NCI-H2227 (cell line): ENCODE measurements around the gene LAMTOR1.

ENCODE experiments used
- DNase-seq: peaks from one replicate; lab custom pipeline; 2025; ENCODE audit not compliant: unreplicated experiment; lab: John Stamatoyannopoulos, UW

LAMTOR1 gene

DNA sequence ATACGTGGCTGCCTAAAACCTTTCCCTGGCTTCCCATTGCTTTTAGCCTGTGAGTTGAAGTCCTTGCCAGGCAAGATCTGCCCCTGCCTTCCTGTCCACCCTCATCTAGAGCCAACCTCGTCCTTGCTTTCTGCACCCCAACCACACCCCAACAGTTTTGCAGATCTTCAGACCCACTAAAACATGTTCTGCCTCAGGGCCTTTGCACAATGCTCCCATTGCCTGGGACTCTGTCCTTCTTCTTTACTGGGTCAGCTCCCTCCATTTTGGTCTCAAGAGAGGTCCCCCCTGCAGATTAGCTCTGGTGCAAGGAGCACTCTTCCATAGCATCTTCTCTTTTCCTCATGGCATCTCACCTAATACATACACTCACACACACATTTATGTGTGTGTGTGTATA, 17.8 kb upstream of the LAMTOR1 start:
- DNase-seq: no peak

DNA sequence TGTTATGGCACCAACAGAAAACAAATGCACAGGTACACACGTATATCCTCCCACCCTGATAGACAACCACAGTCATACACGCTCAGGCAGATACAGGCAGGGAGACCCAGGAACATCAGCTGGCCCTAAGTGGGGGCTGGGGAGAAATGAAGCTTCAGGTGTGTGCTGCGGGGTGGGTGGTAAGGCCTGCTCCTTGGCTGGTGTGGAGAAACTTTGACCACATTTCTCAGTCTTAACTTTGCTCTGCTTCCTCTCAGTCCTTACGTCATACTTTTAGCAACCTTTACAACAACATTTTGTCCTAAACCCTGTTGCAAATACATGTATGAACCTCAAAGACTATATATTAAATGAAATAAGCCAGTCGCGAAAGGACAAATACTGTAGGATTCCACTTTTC, 16.1 kb upstream of the LAMTOR1 start:
- no peak for DNase-seq

DNA sequence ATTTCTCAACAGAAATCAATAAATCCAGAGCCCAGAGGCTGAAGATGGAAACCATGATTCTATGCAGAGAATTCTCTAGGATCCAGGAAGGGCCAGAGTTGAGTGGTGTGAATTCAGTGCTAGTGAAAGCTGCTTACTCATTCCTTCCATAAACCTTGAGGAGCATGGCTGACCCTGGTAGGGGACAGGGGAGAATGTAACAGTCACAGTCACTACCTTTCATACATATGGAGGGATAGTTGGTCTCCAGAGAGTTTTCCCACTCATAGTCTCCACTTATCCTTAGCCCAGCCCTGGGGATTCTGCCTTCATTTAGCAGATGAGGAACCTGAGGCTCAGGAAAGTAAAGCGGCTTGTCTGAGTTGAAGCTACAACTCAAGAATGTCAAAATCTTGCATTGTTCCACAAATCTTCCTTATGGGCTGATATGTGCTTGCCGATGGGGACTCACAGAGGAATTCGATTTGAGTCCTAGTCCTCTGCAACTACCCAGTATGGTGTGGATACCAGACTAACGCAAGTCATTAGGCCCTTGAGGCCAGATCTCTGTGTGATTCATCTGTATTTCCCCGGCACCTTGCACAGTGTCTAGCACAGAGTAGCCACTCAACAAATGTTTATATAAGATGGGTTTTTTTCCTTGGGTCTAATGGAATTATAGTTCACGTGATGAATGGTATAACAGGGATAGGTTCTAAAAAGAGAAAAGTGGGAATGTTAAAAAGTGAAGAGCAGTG, 13.1 kb upstream of the LAMTOR1 start:
- DNase-seq: no peak

DNA sequence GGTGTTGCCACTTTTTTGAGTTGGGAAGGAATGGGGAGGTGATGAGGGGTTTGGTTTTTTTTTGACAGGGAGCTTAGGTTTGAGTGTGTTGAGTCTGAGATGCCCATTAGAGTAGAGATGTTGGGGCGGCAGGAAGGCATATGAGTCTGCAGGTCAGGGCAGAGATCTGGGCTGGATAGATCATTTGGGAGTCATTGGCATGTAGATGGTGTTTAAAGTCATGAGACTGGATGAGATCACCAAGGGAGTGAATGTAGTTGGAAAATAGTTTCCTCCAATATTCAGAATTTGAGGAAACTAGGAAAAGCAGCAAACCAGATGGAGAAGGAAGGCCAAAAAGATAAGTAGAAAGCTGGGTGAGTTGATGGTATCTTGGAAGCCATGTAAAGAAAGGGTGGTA, 11.5 kb upstream of the LAMTOR1 start:
- no peak for DNase-seq

DNA sequence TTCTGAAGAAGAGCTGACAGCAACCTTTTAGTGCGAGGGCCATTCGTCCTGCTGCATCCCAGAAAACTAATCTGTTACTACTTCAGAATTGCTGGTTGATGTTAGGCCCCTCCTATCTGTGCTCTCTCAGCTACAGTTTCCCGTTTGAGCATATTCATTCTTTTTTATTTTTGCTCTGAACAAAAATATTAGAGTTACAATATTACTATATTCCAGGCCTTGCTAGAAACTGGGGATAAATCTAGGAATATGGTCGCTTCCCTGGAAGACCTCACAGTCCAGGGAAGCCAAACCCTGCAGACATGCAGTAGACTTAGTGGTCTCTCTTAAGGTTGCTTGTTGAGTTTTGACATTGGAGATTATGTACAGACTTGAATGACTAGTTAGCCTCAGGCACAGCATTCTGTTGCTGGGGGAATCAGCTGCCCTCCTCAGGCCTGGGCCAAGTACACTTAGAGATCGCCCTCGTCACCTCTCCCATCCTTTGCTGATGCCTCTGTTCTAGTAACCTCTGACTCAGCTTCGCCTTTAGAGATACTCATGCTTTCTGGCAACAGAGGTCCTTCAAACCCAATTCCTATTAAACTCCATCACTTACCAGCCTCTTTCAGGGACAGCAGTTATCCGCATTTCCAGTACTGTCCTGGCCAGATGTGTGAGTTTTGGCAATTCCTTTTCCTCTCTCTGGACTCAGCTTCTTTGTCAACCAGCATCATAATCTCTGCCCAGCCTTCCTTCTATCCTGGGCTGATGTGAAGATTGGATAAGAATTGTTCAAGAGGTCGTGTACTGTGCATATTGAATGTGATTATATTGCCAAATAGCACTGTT, 10.1 kb upstream of the LAMTOR1 start:
- no peak for DNase-seq

DNA sequence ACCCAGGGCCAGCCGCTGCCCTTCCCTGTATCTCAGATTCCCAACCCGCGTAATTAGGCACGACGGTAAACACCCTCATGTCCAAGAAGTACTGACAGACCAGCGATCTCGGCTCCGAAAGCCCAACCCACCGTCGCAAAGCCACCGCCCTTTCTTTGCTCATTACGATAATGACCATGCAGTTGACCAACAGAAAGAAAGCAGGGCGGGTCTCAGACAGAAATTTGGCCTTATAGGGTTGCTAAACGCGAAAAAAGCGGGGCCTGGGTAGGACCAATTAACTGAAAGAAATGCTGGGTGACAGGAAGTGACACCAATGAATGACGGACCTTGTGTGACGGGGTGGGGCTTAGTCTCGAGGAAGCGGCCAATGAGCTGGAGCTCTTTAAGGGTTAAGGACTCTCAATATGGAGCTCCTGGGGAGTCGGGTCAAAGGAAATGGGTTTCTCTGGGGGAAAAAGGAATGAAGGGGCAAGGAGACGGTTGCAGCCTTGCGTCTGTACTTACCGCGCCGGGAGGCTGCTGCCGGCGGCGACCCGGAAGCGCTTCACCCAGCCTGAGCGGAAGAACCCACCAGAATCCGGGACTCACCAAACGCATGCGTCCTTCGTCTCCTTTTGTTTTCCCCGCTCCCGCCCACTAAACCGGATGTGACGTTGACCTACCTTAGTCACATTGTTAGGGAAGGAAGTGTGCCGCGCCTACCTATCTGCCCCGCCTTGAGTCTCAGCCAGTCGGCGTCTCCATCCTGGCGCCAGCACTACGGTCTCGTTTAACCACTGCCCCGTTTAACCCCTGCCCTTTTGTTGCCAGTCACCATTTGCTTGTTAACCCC, 9.3 kb upstream of the LAMTOR1 start, which contains the start of gene ANAPC15:
ANAPC15 (minus strand) TSS at position 553 of the 835 bp plus-strand sequence. CDS start 1,419 bp downstream, outside the sequence.
- DNase-seq: peak; percentile 99

DNA sequence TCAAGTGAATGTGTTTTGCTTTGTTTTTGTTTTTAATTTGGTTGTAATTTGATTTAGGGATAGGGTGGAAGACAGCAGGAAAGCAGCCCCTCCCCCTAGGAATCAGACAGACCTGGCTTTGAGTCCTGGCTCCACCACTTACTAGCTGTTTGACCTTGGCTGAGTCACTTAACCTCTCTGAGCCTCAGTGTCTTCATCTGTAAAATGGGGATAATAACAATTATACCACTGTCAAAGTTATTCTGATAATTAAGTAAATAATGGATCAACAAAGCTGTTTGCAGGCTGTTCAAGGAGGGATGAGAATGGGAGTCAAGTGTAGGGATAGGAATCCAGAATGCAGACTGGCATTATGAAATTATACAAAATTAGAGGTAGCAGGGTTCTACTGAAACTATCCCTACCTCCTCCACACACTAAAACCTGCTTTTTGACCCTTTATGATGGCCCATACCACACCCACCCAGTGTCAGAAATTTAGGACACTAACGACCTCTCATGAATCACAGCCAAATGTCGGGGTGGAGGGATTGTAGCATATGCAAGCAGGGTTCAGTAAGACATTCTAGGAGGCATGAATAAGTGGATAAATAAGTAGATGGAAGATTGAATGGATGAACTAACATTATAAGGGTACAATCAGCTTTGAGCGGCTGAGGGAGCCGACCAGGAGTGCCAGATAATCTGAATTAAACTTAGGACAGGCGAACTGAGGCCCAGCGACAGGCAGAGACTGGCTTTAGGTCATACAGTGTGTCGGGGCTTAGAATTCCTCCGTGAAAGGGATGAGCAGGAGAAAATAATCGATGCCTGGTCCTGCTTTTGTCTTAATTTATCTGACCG, 8.4 kb upstream of the LAMTOR1 start:
- DNase-seq: peak; percentile 44

DNA sequence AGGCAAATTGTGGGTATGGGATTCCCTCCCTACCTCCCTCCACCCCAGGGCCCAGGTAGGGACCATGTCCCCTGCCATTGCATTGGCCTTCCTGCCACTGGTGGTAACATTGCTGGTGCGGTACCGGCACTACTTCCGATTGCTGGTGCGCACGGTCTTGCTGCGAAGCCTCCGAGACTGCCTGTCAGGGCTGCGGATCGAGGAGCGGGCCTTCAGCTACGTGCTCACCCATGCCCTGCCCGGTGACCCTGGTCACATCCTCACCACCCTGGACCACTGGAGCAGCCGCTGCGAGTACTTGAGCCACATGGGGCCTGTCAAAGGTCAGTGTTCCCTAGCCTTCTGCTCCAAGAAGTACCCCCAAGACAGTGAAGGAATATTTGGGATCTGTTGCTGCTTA, 2.8 kb upstream of the LAMTOR1 start, which contains the start of gene TOMT:
TOMT (plus strand) TSS at position 37 of the 400 bp plus-strand sequence; CDS start at position 65, 28 bp downstream.
- no peak for DNase-seq

DNA sequence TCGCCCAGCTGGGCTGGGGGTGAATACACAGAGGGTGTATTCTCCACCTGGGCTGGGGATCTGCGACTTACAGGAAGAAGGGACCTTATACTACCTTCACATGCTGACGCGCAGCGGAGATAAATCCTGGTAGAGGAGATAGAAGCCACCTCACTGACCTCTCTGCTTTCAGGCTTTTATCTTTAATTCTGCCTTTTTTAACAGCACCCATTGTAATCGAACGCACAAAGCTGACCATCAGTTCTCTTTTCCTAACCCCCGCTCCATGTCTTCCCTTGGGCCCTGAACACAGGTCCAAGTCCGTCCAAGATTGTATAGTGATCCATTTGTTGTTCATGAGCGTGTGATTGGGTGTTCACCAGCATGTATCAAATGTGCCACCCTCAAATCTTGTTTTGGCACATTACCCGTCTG, 664 bp upstream of the LAMTOR1 start:
- no peak for DNase-seq

DNA sequence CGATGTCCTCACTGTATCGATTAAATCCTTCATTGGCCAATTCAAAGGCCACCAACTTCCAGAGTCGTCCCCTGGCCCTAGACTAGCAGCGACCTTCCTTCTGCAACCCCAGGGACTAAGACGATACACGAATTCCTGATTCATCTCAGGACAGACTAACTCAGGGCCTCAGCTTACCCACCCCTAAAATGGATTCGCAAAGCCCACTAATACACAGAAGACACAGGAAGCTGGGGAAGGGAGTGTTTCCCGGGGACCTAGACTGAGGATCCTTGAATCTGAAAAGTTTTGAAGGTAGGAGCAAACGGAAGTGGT, 509 bp downstream of the LAMTOR1 start:
- DNase-seq: no peak

DNA sequence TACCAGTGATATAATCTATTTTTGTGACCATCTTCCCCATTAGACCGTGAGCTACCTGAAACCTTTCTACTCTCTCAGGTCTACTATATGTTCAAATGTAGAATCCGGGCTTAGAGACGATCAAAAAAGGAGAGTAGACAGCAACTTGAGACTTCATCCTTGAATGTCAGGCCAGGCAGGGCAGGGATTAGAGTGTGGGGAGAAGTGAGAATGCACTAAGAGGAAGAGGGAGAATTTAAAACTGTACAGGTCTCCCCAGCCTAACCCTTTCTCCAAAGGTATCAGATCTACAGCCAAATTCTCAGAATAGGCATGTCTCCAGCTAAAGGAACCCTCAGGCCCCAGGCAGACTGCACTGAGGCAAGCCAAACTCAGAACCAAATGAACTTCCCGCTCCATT, 935 bp downstream of the LAMTOR1 start:
- DNase-seq: no peak

DNA sequence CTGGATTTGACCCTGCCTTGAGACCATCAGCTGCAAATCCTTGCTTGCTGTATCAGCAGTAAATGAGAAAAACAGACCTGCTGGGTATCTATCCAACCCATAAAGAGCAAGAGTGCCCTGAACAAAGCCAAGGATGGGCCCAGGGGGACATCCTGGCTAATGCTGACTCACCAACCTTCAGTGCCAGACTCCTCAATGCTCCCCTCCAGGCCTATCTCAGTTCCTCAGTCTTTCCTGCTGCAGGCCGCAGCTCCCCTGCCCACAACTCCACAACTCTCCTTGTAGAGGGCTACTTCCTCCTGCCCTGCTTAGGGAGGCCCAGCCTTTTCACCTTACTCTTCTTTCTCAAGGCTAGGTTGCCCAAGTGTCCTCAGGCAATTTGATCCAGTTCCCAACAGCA, 2.6 kb downstream of the LAMTOR1 start:
- DNase-seq: no peak

DNA sequence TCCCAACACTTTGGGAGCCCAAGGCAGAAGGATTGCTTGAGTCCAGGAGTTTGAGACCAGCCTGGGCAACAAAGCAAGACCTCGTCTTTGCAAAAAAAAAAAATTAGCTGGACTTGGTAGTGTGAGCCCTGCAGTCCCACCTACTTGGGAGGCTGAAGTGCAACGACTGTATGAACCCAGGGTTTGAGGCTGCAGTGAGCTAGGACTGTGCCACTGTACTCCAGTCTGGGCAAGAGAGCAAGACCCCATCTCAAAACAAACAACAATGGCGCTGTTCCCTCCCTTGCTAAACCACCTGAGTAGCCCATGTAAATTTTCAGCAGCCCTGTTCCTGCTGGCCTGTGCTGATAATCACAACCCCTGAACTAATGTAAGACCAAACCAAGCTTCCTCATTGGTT, 3.1 kb downstream of the LAMTOR1 start:
- DNase-seq: no peak

DNA sequence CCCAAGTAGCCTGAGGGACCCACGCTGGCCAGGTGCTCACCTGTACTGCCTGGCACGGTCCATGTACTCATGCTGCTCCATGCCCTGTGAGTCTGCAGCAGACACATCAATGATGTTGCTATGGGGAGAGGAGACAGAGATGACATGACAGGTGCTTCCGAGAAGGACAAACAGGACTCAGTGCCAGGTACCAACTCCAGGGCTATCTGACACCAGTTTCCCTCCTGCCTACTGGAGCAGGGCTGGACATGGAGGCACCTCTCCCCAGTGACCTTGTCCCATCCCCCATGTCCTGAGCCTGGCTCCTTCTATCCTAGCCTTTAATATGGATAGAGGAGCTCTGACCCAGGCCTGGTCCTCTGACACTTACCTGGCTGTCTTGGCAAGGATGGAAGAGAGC, 4.4 kb downstream of the LAMTOR1 start:
- no peak for DNase-seq

DNA sequence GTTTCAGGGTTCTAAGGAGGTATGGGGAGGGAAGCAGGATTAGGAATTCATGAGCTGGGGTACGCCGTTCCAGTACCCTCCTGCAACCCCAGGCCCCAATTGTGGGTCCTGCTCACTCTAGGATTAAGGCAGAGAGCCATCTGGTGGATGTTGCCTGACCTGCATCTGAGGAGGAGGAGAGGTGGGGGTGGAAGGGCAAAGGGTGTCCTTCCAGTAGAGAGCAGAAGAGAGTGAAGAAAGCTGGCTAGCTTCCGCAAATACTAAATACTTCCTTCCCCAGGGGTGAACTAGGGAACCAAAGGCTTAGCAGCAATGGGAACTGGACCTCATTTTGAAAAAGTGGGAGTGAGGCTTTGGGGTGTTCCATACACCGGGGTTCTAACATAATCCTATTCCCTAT, 11.8 kb downstream of the LAMTOR1 start:
- DNase-seq: peak; percentile 72

DNA sequence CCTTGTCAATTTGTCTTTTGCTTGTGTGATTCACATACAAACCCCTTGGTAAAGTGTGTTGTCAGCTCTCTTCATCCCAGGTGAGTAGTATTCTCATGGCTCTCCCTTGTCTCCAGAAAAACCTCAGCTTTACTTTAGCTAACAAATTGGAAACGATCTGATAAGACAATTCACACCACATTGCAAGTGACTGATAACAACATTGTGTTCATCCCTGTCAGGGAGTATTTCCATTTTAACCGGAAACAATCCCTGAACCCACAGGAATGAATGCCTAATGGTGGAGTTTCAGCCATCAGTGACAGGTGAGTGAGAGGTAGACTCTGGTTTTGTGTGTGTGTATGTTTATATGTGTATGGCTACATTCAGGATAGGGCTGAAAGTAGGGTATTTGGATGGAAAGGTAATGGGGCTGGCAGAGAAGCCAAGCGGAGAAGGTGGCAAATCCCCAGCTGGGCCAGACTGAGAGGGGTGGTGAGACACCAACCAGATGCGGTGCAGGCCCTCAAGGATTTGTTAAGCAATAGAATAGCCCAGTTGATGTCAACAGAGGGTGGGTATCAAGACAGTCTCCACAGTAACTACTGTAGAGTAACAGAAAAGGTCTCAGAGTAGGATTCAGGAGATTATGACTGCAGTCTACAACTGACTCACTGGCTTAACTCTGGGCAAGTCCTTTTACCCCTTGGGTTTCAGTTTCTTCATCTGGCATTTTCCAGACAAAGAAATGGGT, 14.9 kb downstream of the LAMTOR1 start:
- no peak for DNase-seq

DNA sequence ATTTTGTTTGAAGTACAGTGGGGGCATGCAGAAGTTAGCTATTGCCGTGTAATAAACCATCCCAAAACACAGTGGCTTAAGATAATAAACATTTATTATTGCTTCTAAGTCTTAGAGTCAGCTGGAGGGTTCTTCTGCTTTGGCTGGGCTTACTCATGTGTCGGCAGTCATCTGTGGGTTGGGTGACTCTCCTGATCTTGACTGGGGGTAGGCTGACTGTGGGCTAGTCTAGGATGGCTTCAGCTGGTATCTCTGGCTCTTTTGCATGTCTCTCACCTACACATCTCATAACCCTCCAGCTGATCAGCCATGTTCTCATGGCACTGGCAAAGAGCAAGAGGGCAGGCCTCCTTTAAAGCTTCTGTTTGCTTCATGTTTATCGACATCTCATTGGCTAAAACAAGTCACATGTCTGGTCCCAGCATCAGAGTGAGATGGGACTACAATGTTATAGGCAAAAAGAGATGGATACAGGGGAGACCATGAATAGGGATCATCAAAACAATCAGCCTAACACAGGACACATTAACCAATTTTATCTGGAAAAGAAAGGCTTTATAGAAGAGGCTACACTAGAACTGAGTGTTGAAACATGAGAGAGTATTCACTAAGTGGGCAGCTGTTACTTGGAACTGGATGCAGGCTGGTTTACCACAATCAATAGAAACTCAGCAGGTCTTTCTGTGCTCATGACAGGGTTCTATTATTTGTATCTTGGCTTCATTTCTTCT, 17.3 kb downstream of the LAMTOR1 start:
- peak; percentile 34 for DNase-seq

DNA sequence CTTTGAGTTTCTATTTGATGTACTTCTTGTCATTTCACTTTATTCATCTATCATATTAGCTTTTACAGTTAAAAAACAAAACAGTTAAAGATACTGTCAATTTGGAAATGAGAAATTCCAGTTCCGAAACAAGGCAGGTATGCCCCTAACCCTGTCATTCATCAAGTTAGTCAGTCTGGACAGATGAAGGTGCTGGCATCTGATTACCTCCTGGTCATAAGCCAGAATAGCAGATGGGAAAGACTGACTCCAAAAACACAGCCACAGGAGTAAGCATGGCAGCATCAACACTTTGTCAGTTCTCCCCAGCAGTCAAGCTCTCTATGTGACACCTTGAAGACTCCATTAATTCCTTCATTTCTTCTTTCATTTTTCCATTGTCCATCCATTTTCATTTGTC, 18.1 kb downstream of the LAMTOR1 start:
- no peak for DNase-seq

DNA sequence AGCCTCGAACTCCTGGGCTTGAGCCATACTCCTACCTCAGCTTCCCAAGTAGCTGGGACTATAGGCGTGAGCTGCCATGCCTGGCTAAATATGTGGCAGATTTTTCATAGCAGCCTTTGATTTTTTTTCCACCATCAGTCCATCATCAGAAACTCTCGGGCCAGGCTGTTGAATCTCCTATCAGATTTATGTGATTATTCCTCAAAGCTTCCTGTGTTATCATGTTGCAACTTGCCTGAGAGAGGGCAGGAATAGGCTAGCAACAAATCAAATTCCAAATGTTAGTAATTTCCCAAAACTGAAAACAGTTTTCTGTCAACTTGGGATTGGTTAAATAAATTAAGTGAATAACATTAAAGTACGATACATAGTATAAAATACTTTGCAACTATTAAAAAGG, 19.0 kb downstream of the LAMTOR1 start:
- no peak for DNase-seq
